GM10248 (cell line): ENCODE measurements around the gene BTRC.

Source experiments
- CTCF ChIA-PET: fragments of 300-600 bp; sonication (Branson Sonifier 250); formaldehyde crosslinking; extraction: SDS; loops from one replicate; lab custom pipeline; 2021; ENCODE audit warnings: antibody characterized with exemption; lab: Yijun Ruan, JAX
- POLR2A ChIA-PET: fragments of 350-650 bp; sonication (Branson Sonifier 250); formaldehyde crosslinking; extraction: SDS; loops from one replicate; lab custom pipeline; 2020; ENCODE audit warnings: antibody characterized with exemption; lab: Yijun Ruan, JAX
- DNase-seq: peaks from one replicate; pipeline ENCODE4 v3.0.0; 2012; ENCODE audit errors: extremely low spot score
- TF ChIP-seq, protein P1 (sequence below): IDR thresholded peaks from 2 replicates; pipeline ENCODE4 v1.5.1; 2012; ENCODE audit warnings: mild to moderate bottlenecking, low read depth; ENCODE audit errors: extremely low read depth, missing control alignments, control extremely low read depth

The BTRC gene

DNA sequence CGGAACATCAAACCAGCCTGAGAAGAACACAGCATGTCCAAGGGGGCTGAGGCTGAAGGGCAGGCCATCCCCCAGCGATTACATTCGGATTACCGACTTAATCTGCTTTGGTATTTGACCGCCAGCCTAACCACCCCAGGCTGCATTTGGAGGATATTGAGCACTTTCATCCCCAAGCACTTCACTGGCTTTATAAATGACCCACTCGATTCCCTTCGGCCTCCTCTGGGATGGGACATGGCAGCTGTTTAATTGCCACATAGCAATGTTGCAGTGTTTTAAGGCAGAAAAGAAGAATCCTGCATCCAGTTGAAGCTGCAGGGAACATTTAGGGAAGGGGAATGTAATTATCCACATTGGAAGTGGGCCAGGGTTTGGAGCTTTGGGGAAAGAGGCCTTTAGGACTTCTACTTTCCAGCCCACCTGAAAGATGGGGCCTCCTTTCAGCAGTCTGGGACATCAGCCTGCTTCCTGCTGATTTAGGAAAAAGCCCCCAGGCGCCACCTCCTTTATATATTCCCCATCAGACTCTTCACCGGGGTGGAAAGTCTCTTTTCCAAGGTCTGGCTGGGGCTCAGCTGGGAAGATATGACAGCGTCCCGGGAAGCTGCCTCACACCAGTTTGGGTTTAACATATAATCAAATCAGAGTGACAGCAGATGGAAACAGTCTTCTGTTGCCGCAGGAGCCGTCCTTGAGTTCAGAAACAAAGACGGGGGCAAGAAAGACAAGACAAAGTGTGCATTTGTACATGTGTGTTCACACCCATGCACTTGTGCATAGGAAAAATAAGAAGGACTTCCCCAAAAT lies 243.3 kb downstream of the BTRC start:
- CTCF ChIA-PET = interaction anchor here (1.0 to 17.4 kb wide), 6 partner anchors 42 to 412 kb away, joined by 3 to 331 read pairs (median 8); partner anchors contain the start of gene NPM3
- TF ChIP-seq, protein P1, sequence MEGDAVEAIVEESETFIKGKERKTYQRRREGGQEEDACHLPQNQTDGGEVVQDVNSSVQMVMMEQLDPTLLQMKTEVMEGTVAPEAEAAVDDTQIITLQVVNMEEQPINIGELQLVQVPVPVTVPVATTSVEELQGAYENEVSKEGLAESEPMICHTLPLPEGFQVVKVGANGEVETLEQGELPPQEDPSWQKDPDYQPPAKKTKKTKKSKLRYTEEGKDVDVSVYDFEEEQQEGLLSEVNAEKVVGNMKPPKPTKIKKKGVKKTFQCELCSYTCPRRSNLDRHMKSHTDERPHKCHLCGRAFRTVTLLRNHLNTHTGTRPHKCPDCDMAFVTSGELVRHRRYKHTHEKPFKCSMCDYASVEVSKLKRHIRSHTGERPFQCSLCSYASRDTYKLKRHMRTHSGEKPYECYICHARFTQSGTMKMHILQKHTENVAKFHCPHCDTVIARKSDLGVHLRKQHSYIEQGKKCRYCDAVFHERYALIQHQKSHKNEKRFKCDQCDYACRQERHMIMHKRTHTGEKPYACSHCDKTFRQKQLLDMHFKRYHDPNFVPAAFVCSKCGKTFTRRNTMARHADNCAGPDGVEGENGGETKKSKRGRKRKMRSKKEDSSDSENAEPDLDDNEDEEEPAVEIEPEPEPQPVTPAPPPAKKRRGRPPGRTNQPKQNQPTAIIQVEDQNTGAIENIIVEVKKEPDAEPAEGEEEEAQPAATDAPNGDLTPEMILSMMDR = no peak
- no peak for DNase-seq
- POLR2A ChIA-PET = no interaction called here

DNA sequence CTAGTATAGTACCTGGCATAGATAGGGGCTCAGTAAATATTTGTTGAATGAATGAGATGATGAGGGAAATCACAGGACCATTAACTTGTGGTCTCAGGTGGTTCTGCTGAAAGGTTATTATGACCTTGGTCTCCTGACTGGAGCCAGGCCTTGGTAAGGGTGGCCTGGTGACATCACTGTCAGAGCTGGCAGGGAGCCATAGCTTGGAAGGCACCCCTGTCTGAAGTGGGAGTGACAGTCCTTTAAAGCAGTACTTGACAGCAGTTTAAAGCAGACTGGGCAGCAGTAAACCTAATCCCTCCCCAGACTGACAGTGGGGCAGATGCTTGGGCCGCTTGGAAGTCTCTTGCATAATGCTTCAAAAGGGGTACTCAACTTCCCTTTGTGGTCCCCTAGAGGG lies 247.6 kb downstream of the BTRC start:
- ChIA-PET CTCF (interaction anchor here (1.0 to 17.4 kb wide), 14 partner anchors 9 to 499 kb away, joined by 3 to 331 read pairs (median 8); partner anchors contain the start of genes DPCD, NPM3 and POLL), POLR2A (no interaction called here)
- no peak for DNase-seq
- TF ChIP-seq, protein P1 = no peak

DNA sequence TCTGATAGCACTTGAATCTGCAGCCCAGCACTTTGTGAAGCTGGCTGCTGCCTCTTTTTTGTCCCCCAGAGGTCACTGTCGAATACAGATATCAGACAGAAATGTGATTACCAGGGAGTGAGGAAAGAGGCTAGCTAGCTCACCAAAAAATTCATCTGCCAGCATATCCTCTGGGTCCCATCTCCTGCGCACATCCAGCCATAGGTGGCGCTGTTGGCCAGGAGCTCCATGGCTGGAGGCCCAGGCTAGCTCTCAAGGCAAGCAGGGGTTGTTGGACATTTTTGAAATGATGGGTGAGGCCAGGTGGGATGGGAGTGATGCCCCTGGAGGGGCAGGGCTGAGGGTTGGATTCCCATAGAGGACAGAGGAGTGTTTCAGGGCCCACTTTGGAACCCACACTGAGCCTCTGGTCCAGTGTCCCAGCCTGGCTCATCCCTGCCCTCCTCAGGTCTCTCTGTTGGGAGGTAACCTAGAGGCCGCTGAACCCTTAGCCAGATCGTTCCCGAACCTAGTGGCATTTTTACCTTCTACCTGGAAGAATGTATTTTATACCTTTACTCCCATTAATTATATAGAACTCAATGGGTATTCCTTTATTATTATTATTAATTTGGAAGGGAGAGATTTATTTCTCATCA lies 248.9 kb downstream of the BTRC start:
- CTCF ChIA-PET = interaction anchor here (0.6 to 17.4 kb wide), 62 partner anchors 8 to 498 kb away, joined by 3 to 331 read pairs (median 4); partner anchors contain the start of genes DPCD, HPS6, KCNIP2 and NPM3
- TF ChIP-seq, protein P1 = peak; percentile 96
- DNase-seq = peak; percentile 84
- POLR2A ChIA-PET = interaction anchor here (0.7 kb wide), 1 partner anchor 176 kb away, joined by 3 read pairs; no protein-coding TSS in a partner anchor
